Body of pancreas (tissue), 4 donors: ENCODE data around the gene CCDC141. TPM values are rescaled to one million over a fixed set of nuclear protein-coding genes. Genes with fewer than 3 reads are reported as not detected.
"Not testable (repeated sequence)": the region's sequence is repeated elsewhere in the genome, so short reads cannot be mapped to it uniquely, and the experiment has no call there.

Experiments used
- ATAC-seq: fragments of 150-250 bp; one replicate; pipeline ENCODE4 v1.9.1; 2016
- DNase-seq, 4 donors: peaks; one replicate each; pipeline ENCODE4 v3.0.0-alpha.2; 2019
- H3K27ac ChIP-seq, 4 donors: fragments of 200-600 bp; sonication (generic); 1 replicate in 3 of 4; 2 replicates in 1 of 4; pipeline versions ENCODE4 v1.5.1 to v1.6.1; 2016 to 2019; ENCODE audit warnings: mild to moderate bottlenecking in 1 of 4, mixed read lengths in 1 of 4, moderate library complexity in 1 of 4
- H3K27me3 ChIP-seq, 2 donors: fragments of 200-600 bp; sonication (generic); one replicate each; pipeline ENCODE4 v1.6.0; 2016; ENCODE audit warnings: mild to moderate bottlenecking in 1 of 2
- H3K36me3 ChIP-seq, 2 donors: fragments of 200-600 bp; sonication (generic); replicated peaks in 1 of 2; 2 replicates each; pipeline ENCODE4 v1.5.1; 2016; ENCODE audit warnings: low read depth in 2 of 2; ENCODE audit not compliant: insufficient read depth in 1 of 2
- H3K4me1 ChIP-seq: fragments of 200-600 bp; sonication (generic); one replicate; pipeline ENCODE4 v1.6.0; 2016
- H3K4me3 ChIP-seq, 2 donors: fragments of 200-600 bp; sonication (generic); 1 replicate in 1 of 2; 2 replicates in 1 of 2; pipeline ENCODE4 v1.5.1; 2016 to 2019
- H3K9me3 ChIP-seq, 3 donors: fragments of 200-600 bp; sonication (generic); 1 replicate in 2 of 3; 2 replicates in 1 of 3; pipeline ENCODE4 v1.5.1; 2016
- POLR2A ChIP-seq, 3 donors: fragments of 450-650 bp; IDR thresholded peaks; one replicate each; pipeline ENCODE4 v1.6.1; 2016; ENCODE audit warnings: antibody characterized with exemption in 3 of 3, mild to moderate bottlenecking in 2 of 3
- WGBS, 2 donors: methylation state at CpG; one replicate each; pipeline ENCODE4 v1.1.5; 2017; 5-methylcytosine and 5-hydroxymethylcytosine counted together
- intact Hi-C: fragments of 100-400 bp; cut with DNase I; formaldehyde crosslinking; loops from one replicate; pipeline ENCODE4 v1.15.1; 2023
- total RNA-seq, 2 donors: library from RNA; depleted of rRNA; stranded (reverse); fragments of >200 nt; gene quantifications; one replicate each; pipeline ENCODE4 v1.1.0, GENCODE V29; 2016
- TF ChIP-seq, protein P1 (sequence below), 7 experiments: fragments of 450-650 bp in 4 of 7; fragments of 200-600 bp in 3 of 7; sonication (generic) in 3 of 7; IDR thresholded peaks; one replicate each; pipeline ENCODE4 v1.5.1; 2016 to 2019; ENCODE audit warnings: antibody characterized with exemption in 7 of 7

Gene CCDC141
- total RNA-seq, 2 donors from 2014 or later = 13.7 to 19.4 TPM

DNA sequence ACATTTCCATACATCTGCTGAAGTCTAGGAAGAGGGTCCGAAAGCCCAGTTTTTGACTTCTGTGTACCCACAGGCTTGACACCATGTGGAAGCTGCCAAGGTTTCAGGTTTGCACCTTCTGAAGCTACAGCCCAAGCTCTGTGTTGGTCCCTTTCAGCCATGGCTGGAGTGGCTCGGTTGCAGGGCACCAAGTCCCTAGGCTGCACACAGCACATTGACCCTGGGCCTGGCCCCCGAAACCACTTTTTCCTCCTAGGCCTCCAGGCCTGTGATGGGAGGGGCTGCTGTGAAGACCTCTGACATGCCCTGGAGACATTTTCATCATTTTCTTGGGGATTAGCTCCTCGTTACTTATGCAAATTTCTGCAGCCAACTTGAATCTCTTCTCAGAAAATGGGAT is 55.7 kb downstream of the CCDC141 start:
- no peak for TF ChIP-seq POLR2A (IDR thresholded peaks at IDR 0.05)
- TF ChIP-seq, protein P1, sequence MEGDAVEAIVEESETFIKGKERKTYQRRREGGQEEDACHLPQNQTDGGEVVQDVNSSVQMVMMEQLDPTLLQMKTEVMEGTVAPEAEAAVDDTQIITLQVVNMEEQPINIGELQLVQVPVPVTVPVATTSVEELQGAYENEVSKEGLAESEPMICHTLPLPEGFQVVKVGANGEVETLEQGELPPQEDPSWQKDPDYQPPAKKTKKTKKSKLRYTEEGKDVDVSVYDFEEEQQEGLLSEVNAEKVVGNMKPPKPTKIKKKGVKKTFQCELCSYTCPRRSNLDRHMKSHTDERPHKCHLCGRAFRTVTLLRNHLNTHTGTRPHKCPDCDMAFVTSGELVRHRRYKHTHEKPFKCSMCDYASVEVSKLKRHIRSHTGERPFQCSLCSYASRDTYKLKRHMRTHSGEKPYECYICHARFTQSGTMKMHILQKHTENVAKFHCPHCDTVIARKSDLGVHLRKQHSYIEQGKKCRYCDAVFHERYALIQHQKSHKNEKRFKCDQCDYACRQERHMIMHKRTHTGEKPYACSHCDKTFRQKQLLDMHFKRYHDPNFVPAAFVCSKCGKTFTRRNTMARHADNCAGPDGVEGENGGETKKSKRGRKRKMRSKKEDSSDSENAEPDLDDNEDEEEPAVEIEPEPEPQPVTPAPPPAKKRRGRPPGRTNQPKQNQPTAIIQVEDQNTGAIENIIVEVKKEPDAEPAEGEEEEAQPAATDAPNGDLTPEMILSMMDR (IDR thresholded peaks at IDR 0.05) = no peak
- 61 to 66% methylated on average over 3 to 4 of the region's 4 CpGs for WGBS, 2 donors
- no peak overlapping the region for H3K27ac ChIP-seq
- H3K9me3 ChIP-seq = no peaks in the 10 kb centered on the region
- H3K27me3 ChIP-seq = no peaks in the 10 kb centered on the region
- DNase-seq = no peak
- ATAC-seq = no peak
- no peaks in the 10 kb centered on the region for H3K4me1 ChIP-seq
- H3K36me3 ChIP-seq = no peaks in the 10 kb centered on the region
- no peak overlapping the region for H3K4me3 ChIP-seq
- intact Hi-C loops = no loop called here

DNA sequence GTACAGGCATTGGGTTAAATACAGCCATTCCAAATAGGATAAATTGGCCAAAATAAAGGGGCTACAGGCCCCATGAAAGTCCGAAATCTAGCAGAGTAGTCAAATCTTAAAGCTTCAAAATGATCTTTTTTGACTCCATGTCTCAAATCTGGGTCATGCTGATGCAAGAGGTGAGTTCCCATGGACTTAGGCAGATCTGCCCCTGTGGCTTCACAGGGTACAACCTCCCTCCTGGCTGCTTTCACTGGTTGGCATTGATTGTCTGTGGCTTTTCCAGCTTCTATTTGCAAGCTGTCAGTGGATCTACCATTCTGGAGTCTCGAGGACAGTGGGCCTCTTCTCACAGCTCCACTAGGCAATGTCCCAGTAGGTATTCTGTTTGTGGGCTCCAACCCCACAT is 56.1 kb downstream of the CCDC141 start:
- no peaks in the 10 kb centered on the region for H3K36me3 ChIP-seq
- no peaks in the 10 kb centered on the region for H3K9me3 ChIP-seq
- no peaks in the 10 kb centered on the region for H3K4me1 ChIP-seq
- no peaks in the 10 kb centered on the region for H3K27me3 ChIP-seq
- DNase-seq (no peak), ATAC-seq (no peak)
- H3K27ac ChIP-seq = no peak overlapping the region
- WGBS, 2 donors = 76 to 89% methylated on average over 2 of the region's 2 CpGs
- no peak for TF ChIP-seq POLR2A (IDR thresholded peaks at IDR 0.05)
- TF ChIP-seq, protein P1 (IDR thresholded peaks at IDR 0.05) = no peak
- H3K4me3 ChIP-seq = no peak overlapping the region
- intact Hi-C loops = no loop called here

DNA sequence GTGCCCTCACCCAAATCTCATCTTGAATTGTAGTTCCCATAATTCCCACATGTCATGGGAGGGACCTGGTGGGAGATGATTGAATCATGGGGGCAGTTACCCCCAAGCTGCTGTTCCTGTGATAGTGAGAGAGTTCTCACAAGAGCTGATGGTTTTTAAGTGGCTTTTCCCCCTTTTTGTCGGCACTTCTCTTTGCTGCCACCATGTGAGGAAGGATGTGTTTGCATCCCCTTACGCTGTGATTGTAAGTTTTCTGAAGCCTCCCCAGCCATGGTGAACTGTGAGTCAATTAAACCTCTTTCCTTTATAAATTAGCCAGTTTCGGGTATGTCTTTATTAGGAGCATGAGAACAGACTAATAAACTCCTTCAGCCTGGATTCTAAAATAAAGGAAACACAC is 57.2 kb downstream of the CCDC141 start:
- H3K36me3 ChIP-seq, H3K4me3 ChIP-seq, H3K9me3 ChIP-seq, ATAC-seq, DNase-seq, H3K27ac ChIP-seq, H3K27me3 ChIP-seq, intact Hi-C loops, H3K4me1 ChIP-seq: not testable (repeated sequence)
- WGBS, 2 donors = 72 to 85% methylated on average over 3 of the region's 3 CpGs

DNA sequence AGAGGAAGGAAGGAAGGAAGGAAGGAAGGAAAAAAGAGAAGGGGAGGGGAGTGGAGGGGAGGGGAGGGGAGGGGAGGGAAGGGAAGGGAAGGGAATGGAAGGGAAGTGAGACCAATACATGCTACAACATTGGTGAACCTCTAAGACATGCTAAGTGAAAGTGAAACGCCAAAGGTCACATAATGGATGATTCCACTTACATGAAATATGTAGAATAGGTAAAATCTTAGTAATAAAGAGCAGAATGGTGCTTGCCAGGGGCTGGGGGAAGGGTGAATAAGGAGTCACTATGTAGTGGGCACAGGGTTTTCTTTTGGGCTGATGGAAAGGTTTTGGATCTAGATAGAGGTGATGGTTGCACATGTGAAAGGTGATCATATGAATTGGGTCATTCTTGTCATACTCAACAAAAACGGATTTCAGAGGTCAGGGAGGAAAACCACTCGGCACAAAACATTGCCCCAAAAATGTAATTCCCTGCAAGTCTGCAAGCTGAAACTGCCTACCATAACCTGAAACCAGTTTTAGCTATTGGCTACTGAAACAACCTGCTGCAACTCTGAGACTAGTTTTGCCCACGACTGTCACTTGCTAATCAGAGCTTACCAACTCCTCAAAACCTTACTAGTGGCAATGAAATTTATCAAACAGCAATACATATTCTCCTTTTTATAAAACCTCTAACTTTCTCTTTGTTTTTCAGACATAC is 59.2 kb downstream of the CCDC141 start:
- intact Hi-C loops = no loop called here
- DNase-seq (no peak), ATAC-seq (no peak)
- no peak overlapping the region for H3K27ac ChIP-seq
- WGBS, 2 donors = 59 to 63% methylated on average over 4 of the region's 4 CpGs
- no peak overlapping the region for H3K4me3 ChIP-seq
- no peaks in the 10 kb centered on the region for H3K4me1 ChIP-seq
- no peaks in the 10 kb centered on the region for H3K27me3 ChIP-seq
- H3K9me3 ChIP-seq = no peaks in the 10 kb centered on the region
- TF ChIP-seq, protein P1 (IDR thresholded peaks at IDR 0.05) = no peak
- no peak for TF ChIP-seq POLR2A (IDR thresholded peaks at IDR 0.05)
- H3K36me3 ChIP-seq = no peaks in the 10 kb centered on the region

DNA sequence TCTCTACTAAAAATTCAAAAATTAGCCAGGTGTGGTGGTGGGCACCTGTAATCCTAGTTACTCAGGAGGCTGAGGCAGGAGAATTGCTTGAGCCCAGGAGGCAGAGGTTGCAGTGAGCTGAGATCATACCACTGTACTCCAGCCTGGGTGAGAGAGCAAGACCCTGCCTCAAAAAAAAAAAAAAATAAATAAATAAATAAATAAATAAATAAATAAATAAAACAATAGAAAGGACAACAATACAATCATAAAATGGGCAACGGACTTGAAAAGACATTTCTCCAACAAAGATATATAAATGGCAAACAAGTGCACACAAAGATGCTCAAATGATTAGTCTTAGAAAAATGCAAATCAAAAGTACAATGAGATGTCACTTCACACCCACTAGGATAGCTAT is 60.5 kb downstream of the CCDC141 start:
- H3K9me3 ChIP-seq, H3K27ac ChIP-seq, intact Hi-C loops, DNase-seq, H3K36me3 ChIP-seq, H3K27me3 ChIP-seq, H3K4me1 ChIP-seq, H3K4me3 ChIP-seq, ATAC-seq: not testable (repeated sequence)
- WGBS, 2 donors = 85 to 97% methylated on average over 1 of the region's 1 CpG

DNA sequence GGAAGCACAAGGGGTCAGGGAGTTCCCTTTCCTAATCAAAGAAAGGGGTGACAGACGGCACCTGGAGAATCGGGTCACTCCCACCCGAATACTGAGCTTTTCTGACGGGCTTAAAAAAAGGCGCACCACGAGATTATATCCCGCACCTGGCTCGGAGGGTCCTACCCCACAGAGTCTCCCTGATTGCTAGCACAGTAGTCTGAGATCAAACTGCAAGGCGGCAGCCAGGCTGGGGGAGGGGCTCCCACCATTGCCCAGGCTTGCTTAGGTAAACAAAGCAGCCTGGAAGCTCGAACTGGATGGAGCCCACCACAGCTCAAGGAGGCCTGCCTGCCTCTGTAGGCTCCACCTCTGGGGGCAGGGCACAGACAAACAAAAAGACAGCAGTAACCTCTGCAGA is 67.3 kb downstream of the CCDC141 start:
- H3K27ac ChIP-seq, H3K27me3 ChIP-seq, H3K36me3 ChIP-seq, ATAC-seq, H3K4me1 ChIP-seq, H3K4me3 ChIP-seq, DNase-seq, intact Hi-C loops, H3K9me3 ChIP-seq: not testable (repeated sequence)
- WGBS, 2 donors = 82 to 96% methylated on average over 5 to 9 of the region's 10 CpGs
